ENCODE data around the gene ZFYVE26. TPM values are rescaled to one million over a fixed set of nuclear protein-coding genes. Genes with fewer than 3 reads are reported as not detected.

The ZFYVE26 gene
- polyA plus RNA-seq, 1 donor, result 24.9 TPM

GRCh38 chr14:67815573-67816225, 691 bp downstream of the ZFYVE26 start:
- H3K9me3 ChIP-seq (ENCODE audit: control insufficient read depth, low read depth, low read length), result no peaks in the 10 kb centered on the region
- WGBS (ENCODE audit: insufficient coverage, low lambda C conversion rate), result 0% methylated on average over 3 of the region's 14 CpGs

GRCh38 chr14:67814821-67815220, 1.6 kb downstream of the ZFYVE26 start:
- Histone ChIP-seq H3K4me3 (ENCODE audit: low read length) (peak overlapping the region; percentile 57), H3K27ac (ENCODE audit: low read length) (no peak overlapping the region), H3K27me3 (ENCODE audit: control insufficient read depth, insufficient read depth, low read length) (no peaks in the 10 kb centered on the region), H3K4me1 (ENCODE audit: control insufficient read depth, insufficient read depth, low read length) (peaks cover 17% of the 10 kb centered on the region), H3K36me3 (ENCODE audit: control insufficient read depth, insufficient read depth, low read length) (peaks cover 17% of the 10 kb centered on the region), H3K9me3 (ENCODE audit: control insufficient read depth, low read depth, low read length) (no peaks in the 10 kb centered on the region)
- WGBS (ENCODE audit: insufficient coverage, low lambda C conversion rate), result no CpG with 5 or more reads among the region's 2 CpGs
- DNase-seq, result no peak

More at GRCh38 chr14:67815573-67816225, 691 bp downstream of the ZFYVE26 start:
- Histone ChIP-seq H3K27me3 (ENCODE audit: control insufficient read depth, insufficient read depth, low read length) (no peaks in the 10 kb centered on the region), H3K4me3 (ENCODE audit: low read length) (peak overlapping the region; percentile 57), H3K4me1 (ENCODE audit: control insufficient read depth, insufficient read depth, low read length) (peaks cover 17% of the 10 kb centered on the region), H3K36me3 (ENCODE audit: control insufficient read depth, insufficient read depth, low read length) (peaks cover 11% of the 10 kb centered on the region), H3K27ac (ENCODE audit: low read length) (peak overlapping the region; percentile 96)
- DNase-seq, result peak; percentile 17 to 24

DNA sequence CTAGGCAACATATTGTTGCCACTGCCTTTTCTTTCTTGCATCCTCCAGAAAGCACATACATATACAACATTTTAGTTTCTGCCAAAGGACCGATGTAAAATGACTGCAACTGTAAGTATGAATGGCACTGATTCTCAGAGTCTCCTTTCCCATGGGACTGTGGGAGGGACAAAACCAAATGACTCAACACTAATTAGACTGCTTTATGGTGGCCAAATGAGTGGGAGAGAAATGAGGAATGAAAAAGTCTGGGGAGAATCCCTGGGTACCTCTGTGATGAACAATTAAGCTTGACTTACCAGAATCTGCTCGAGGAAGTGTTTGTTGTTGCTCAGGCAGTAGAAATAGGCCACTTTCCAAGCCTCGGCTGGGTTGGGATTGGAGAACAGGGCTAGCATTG, 10.1 kb downstream of the ZFYVE26 start:
- no peaks in the 10 kb centered on the region for H3K27me3 ChIP-seq (ENCODE audit: control insufficient read depth, insufficient read depth, low read length)
- WGBS (ENCODE audit: insufficient coverage, low lambda C conversion rate), result no CpG with 5 or more reads among the region's 3 CpGs

DNA sequence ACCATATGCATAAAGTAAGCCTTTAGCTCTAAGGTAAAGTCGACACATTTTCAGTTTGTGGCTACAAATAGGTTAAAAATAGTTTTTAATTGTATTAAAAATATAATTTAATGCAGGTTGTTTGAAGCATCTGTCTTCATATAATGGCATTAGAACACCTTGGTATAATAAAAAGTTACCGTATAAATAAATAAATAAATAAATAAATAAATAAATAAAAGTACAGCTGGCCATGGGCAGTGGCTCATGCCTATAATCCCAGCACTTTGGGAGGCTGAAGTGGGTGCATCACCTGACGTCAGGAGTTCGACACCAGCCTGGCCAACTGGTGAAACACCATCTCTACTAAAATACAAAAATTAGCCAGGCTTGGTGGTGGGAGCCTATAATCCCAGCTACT, 15.6 kb downstream of the ZFYVE26 start:
- Histone ChIP-seq H3K27me3 (ENCODE audit: control insufficient read depth, insufficient read depth, low read length) (no peaks in the 10 kb centered on the region), H3K27ac (ENCODE audit: low read length) (no peak overlapping the region), H3K36me3 (ENCODE audit: control insufficient read depth, insufficient read depth, low read length) (peaks cover 74% of the 10 kb centered on the region), H3K4me3 (ENCODE audit: low read length) (no peak overlapping the region), H3K4me1 (ENCODE audit: control insufficient read depth, insufficient read depth, low read length) (no peaks in the 10 kb centered on the region), H3K9me3 (ENCODE audit: control insufficient read depth, low read depth, low read length) (no peaks in the 10 kb centered on the region)
- WGBS (ENCODE audit: insufficient coverage, low lambda C conversion rate), result 100% methylated on average over 2 of the region's 4 CpGs
- no peak for DNase-seq

More for the DNA sequence above, 10.1 kb downstream of the ZFYVE26 start:
- H3K9me3 ChIP-seq (ENCODE audit: control insufficient read depth, low read depth, low read length), result no peaks in the 10 kb centered on the region
- H3K27ac ChIP-seq (ENCODE audit: low read length), result no peak overlapping the region
- no peaks in the 10 kb centered on the region for H3K4me1 ChIP-seq (ENCODE audit: control insufficient read depth, insufficient read depth, low read length)
- H3K4me3 ChIP-seq (ENCODE audit: low read length), result no peak overlapping the region
- DNase-seq, result no peak
- peaks cover 81% of the 10 kb centered on the region for H3K36me3 ChIP-seq (ENCODE audit: control insufficient read depth, insufficient read depth, low read length)

DNA sequence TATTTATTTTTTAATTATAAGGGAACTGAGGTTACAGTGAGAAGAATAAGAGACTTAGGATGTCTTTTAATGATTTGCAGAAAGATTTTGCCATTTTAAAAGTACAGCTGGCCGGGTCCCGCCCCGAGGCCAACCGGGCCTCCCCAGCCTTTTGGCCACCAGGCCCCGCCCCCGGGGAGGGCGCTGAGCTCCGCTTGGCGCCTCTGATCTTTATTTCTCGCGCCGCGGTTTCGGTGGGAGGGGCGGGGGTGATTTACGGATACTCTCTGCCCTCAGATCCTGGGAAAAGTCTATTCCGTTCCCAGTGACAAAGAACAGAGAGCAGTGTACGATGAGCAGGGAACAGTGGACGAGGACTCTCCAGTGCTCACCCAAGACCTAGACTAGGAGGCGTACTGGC, 17.7 kb downstream of the ZFYVE26 start:
- Histone ChIP-seq H3K9me3 (ENCODE audit: control insufficient read depth, low read depth, low read length) (no peaks in the 10 kb centered on the region), H3K4me3 (ENCODE audit: low read length) (no peak overlapping the region), H3K4me1 (ENCODE audit: control insufficient read depth, insufficient read depth, low read length) (no peaks in the 10 kb centered on the region), H3K27ac (ENCODE audit: low read length) (no peak overlapping the region), H3K36me3 (ENCODE audit: control insufficient read depth, insufficient read depth, low read length) (peaks cover 73% of the 10 kb centered on the region), H3K27me3 (ENCODE audit: control insufficient read depth, insufficient read depth, low read length) (no peaks in the 10 kb centered on the region)
- no peak for DNase-seq
- no CpG with 5 or more reads among the region's 20 CpGs for WGBS (ENCODE audit: insufficient coverage, low lambda C conversion rate)

DNA sequence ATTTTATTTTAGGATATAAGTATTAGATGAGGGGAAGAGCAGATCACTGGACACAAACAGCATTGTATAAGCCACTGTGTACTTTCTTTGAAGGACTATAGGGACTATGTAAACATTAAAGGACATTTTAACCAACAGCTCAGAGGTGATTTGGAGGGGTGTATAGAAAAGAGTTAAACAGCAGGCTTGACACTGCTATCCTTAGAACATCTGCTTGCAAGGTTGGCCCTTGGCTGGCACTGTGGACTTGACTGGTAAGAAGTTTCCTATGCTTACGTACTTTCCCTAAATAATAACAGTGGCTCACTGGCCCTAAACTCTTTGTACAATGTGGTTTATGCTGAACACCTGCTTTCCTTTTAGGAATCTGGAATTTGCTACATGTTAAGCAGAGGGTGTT, 28.7 kb downstream of the ZFYVE26 start:
- no CpG with 5 or more reads among the region's 1 CpG for WGBS (ENCODE audit: insufficient coverage, low lambda C conversion rate)
- no peak for DNase-seq
- H3K4me3 ChIP-seq (ENCODE audit: low read length), result no peak overlapping the region

DNA sequence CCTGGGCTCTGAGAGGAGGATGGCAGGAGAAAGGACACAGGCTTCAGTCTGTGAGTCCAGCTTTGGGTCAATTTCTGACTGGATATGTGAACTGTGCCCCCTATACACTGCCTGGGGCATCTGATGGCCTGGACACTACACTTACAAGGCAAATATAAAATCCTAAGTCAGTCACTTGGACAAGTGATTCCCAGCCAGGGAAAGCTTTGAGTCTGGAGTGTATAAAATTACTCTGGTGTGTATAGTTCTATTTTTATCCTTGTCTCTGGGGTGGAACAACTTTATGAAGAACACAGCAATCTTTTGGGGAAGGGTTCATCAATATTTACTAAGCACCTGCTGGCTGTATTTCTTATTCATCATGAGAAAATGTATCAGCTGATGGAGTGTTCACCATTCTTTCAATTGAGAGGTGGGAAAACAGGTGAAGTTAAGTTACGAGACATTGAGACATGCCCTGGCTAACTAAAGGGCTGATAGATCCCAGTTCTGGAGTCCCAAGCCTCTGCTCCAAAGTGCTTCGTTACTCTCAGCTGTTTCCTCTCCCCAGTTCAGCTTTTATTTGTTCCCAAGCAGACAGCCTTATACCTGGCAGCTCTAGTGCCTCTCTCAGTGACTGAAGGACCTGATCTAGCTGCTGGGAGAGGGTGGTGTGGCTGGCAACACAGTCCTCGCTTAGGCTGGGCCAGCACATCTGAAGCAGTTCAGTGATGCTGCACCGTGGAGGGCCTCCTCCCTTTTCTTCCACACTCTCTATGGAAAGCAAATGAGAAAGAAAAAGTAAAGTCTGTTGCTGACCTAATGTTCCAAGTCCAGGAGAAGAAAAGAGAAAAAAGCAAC, 30.9 kb downstream of the ZFYVE26 start:
- WGBS (ENCODE audit: insufficient coverage, low lambda C conversion rate), result no CpG with 5 or more reads among the region's 4 CpGs
- H3K36me3 ChIP-seq (ENCODE audit: control insufficient read depth, insufficient read depth, low read length), result peaks cover 93% of the 10 kb centered on the region

More for the DNA sequence above, 28.7 kb downstream of the ZFYVE26 start:
- Histone ChIP-seq H3K9me3 (ENCODE audit: control insufficient read depth, low read depth, low read length) (no peaks in the 10 kb centered on the region), H3K27me3 (ENCODE audit: control insufficient read depth, insufficient read depth, low read length) (no peaks in the 10 kb centered on the region), H3K36me3 (ENCODE audit: control insufficient read depth, insufficient read depth, low read length) (peaks cover 83% of the 10 kb centered on the region), H3K4me1 (ENCODE audit: control insufficient read depth, insufficient read depth, low read length) (no peaks in the 10 kb centered on the region), H3K27ac (ENCODE audit: low read length) (no peak overlapping the region)

DNA sequence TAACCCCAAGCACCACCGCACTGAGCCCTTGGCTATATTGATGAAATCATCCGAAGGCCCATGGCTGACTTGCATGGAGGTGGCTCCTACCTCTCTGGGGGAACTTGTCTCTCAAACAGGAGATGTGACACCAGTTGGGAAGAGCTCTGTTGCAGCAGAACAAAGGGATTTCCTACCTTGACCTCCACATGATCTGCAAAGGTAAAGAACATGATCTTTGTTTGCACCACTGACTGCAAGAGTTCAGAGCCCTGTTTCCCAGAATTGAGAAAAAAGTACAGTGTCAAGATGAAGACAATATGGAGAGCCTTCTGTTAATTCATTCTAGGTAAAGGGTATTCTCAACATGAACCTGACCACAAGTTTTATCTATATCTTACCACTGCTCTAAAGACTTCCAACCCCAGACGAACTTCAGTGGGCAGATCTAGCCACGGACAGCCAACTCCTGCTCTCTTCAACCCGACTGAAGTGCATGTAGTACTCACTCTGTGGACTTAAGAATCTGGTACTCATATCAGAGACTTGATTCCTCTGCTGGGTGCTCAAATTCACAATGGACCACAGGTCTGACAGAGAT, 32.1 kb downstream of the ZFYVE26 start:
- peaks cover 92% of the 10 kb centered on the region for H3K36me3 ChIP-seq (ENCODE audit: control insufficient read depth, insufficient read depth, low read length)
- H3K27ac ChIP-seq (ENCODE audit: low read length), result no peak overlapping the region
- no peaks in the 10 kb centered on the region for H3K9me3 ChIP-seq (ENCODE audit: control insufficient read depth, low read depth, low read length)
- H3K4me3 ChIP-seq (ENCODE audit: low read length), result no peak overlapping the region
- WGBS (ENCODE audit: insufficient coverage, low lambda C conversion rate), result no CpG with 5 or more reads among the region's 5 CpGs
- DNase-seq, result no peak
- no peaks in the 10 kb centered on the region for H3K27me3 ChIP-seq (ENCODE audit: control insufficient read depth, insufficient read depth, low read length)
- no peaks in the 10 kb centered on the region for H3K4me1 ChIP-seq (ENCODE audit: control insufficient read depth, insufficient read depth, low read length)

More for the DNA sequence above, 30.9 kb downstream of the ZFYVE26 start:
- no peaks in the 10 kb centered on the region for H3K4me1 ChIP-seq (ENCODE audit: control insufficient read depth, insufficient read depth, low read length)
- H3K9me3 ChIP-seq (ENCODE audit: control insufficient read depth, low read depth, low read length), result no peaks in the 10 kb centered on the region
- no peak overlapping the region for H3K27ac ChIP-seq (ENCODE audit: low read length)
- no peak overlapping the region for H3K4me3 ChIP-seq (ENCODE audit: low read length)
- no peaks in the 10 kb centered on the region for H3K27me3 ChIP-seq (ENCODE audit: control insufficient read depth, insufficient read depth, low read length)
- no peak for DNase-seq

DNA sequence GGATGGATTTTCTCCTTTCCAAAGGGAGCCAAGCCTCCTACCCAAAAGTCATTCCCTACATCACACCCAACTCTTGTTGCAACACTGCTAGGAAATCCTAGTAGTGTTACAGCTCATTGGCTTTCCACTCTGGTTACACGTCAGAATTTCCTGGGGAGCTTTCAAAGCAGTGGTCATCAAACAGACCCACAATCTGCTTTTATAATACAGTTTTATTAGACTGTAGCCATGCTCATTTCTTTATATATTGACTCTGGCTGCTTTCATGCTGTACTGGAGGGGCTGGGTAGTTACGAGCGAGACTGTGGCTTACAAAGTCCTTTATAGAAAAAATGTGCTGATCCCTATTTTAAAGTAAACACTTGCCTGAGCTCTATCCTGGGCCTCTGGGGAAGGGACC, 34.3 kb downstream of the ZFYVE26 start:
- DNase-seq, result no peak
- WGBS (ENCODE audit: insufficient coverage, low lambda C conversion rate), result no CpG with 5 or more reads among the region's 3 CpGs
- Histone ChIP-seq H3K4me1 (ENCODE audit: control insufficient read depth, insufficient read depth, low read length) (no peaks in the 10 kb centered on the region), H3K27me3 (ENCODE audit: control insufficient read depth, insufficient read depth, low read length) (no peaks in the 10 kb centered on the region), H3K36me3 (ENCODE audit: control insufficient read depth, insufficient read depth, low read length) (peaks cover 95% of the 10 kb centered on the region), H3K27ac (ENCODE audit: low read length) (no peak overlapping the region), H3K4me3 (ENCODE audit: low read length) (no peak overlapping the region), H3K9me3 (ENCODE audit: control insufficient read depth, low read depth, low read length) (no peaks in the 10 kb centered on the region)

DNA sequence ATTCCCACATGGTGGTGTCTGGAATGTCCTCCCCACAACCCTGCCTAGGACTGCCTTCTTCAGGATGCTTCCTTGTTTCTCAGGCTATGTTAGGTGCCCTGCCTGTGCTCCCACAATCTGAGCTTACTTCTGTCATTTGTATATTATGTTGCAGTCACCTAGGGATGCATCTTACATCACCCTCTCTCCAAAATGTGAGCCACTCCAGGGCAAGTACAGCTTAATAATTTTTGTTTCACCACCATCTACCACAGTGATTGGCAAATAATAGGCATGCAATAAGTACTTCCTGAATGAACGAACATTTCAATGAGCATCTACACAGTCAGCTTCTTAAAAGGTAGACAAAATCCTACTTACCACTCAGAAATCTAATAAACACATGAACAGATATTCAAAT, 37.6 kb downstream of the ZFYVE26 start:
- no CpG with 5 or more reads among the region's 1 CpG for WGBS (ENCODE audit: insufficient coverage, low lambda C conversion rate)
- no peaks in the 10 kb centered on the region for H3K9me3 ChIP-seq (ENCODE audit: control insufficient read depth, low read depth, low read length)
- no peak overlapping the region for H3K27ac ChIP-seq (ENCODE audit: low read length)
- H3K4me3 ChIP-seq (ENCODE audit: low read length), result no peak overlapping the region
- H3K27me3 ChIP-seq (ENCODE audit: control insufficient read depth, insufficient read depth, low read length), result no peaks in the 10 kb centered on the region
- no peaks in the 10 kb centered on the region for H3K4me1 ChIP-seq (ENCODE audit: control insufficient read depth, insufficient read depth, low read length)
- no peak for DNase-seq
- H3K36me3 ChIP-seq (ENCODE audit: control insufficient read depth, insufficient read depth, low read length), result peaks cover 92% of the 10 kb centered on the region
